ENCODE results near the gene TMEM272.
A peak's percentile ranks its signal among the peaks of the same experiment; 100 is the strongest.

Gene TMEM272

DNA sequence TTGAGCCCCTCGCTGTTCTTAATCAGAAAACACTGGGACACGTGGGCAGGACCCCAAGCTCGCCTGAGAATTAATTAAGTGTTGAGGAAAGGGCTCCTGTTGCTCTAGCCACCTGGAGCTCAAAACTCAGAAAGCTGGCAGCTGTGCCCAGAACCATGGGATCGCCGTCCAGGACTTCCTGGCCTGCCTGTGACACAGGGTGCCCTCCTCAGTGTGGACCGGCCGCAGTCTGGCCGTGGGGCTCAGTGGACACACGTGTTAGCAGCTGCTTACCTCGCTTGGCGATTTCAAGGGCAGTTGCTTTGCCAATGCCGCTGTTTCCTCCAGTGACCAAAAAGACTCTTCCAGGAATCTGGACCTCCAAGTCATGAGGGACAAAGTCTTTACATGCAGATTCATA lies 45.7 kb downstream of the TMEM272 start:
- DNase-seq (ENCODE audit: low spot score), result no peak
- TF ChIP-seq, protein P1, sequence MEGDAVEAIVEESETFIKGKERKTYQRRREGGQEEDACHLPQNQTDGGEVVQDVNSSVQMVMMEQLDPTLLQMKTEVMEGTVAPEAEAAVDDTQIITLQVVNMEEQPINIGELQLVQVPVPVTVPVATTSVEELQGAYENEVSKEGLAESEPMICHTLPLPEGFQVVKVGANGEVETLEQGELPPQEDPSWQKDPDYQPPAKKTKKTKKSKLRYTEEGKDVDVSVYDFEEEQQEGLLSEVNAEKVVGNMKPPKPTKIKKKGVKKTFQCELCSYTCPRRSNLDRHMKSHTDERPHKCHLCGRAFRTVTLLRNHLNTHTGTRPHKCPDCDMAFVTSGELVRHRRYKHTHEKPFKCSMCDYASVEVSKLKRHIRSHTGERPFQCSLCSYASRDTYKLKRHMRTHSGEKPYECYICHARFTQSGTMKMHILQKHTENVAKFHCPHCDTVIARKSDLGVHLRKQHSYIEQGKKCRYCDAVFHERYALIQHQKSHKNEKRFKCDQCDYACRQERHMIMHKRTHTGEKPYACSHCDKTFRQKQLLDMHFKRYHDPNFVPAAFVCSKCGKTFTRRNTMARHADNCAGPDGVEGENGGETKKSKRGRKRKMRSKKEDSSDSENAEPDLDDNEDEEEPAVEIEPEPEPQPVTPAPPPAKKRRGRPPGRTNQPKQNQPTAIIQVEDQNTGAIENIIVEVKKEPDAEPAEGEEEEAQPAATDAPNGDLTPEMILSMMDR (IDR thresholded peaks at IDR 0.05; ENCODE audit: borderline replicate concordance, control extremely low read depth, extremely low read depth, insufficient read depth, missing control alignments), result no peak
- in situ Hi-C loops (cut with MboI; ENCODE audit: low sequenced_read_pairs, unreplicated experiment), result loop anchor here (10.0 to 25.0 kb wide), 2 partner anchors 354 to 512 kb away; no protein-coding TSS in a partner anchor

- in situ Hi-C loops (cut with MboI; ENCODE audit: low sequenced_read_pairs, unreplicated experiment), result loop anchor here (10.0 to 25.0 kb wide), 2 partner anchors 353 to 511 kb away; no protein-coding TSS in a partner anchor
Observed at GRCh38 chr13:51797664-51798488, 47.1 kb downstream of the TMEM272 start.

GRCh38 chr13:51796546-51796945 lies 48.4 kb downstream of the TMEM272 start:
- DNase-seq (ENCODE audit: low spot score), result no peak
- in situ Hi-C loops (cut with MboI; ENCODE audit: low sequenced_read_pairs, unreplicated experiment), result loop anchor here (10.0 to 25.0 kb wide), 2 partner anchors 352 to 509 kb away; no protein-coding TSS in a partner anchor
- TF ChIP-seq, protein P1 (IDR thresholded peaks at IDR 0.05; ENCODE audit: borderline replicate concordance, control extremely low read depth, extremely low read depth, insufficient read depth, missing control alignments), result no peak

More at GRCh38 chr13:51797664-51798488, 47.1 kb downstream of the TMEM272 start:
- DNase-seq (ENCODE audit: low spot score), result peak; percentile 65
- TF ChIP-seq, protein P1 (IDR thresholded peaks at IDR 0.05; ENCODE audit: borderline replicate concordance, control extremely low read depth, extremely low read depth, insufficient read depth, missing control alignments), result peak; percentile 45

DNA sequence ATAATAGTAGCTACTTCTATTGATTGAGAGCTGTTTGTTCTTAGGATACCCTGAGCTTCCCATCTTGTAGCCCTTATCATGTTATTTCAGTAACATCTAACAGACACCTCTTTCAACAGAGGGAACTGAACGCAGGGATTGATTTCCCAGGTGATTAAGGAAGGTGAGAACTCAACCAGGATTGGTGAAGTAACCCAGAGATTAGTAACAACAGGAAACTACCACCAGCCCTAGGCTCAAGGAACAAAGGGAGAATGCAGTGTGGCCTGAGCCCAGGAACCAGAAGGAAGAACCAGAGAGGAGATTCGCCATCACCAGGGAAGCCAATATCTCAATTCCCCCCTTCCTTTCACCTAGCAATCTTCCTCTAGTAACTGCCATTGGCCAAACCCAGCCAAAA lies 49.6 kb downstream of the TMEM272 start:
- TF ChIP-seq, protein P1 (IDR thresholded peaks at IDR 0.05; ENCODE audit: borderline replicate concordance, control extremely low read depth, extremely low read depth, insufficient read depth, missing control alignments), result no peak
- in situ Hi-C loops (cut with MboI; ENCODE audit: low sequenced_read_pairs, unreplicated experiment), result loop anchor here (10.0 to 25.0 kb wide), 2 partner anchors 351 to 508 kb away; no protein-coding TSS in a partner anchor
- DNase-seq (ENCODE audit: low spot score), result no peak

- in situ Hi-C loops (cut with MboI; ENCODE audit: low sequenced_read_pairs, unreplicated experiment), result loop anchor here (10.0 to 25.0 kb wide), 2 partner anchors 350 to 508 kb away; no protein-coding TSS in a partner anchor
- TF ChIP-seq, protein P1 (IDR thresholded peaks at IDR 0.05; ENCODE audit: borderline replicate concordance, control extremely low read depth, extremely low read depth, insufficient read depth, missing control alignments), result no peak
- DNase-seq (ENCODE audit: low spot score), result no peak
Observed at GRCh38 chr13:51794964-51795363, 50.0 kb downstream of the TMEM272 start.

- DNase-seq (ENCODE audit: low spot score), result no peak
- TF ChIP-seq, protein P1 (IDR thresholded peaks at IDR 0.05; ENCODE audit: borderline replicate concordance, control extremely low read depth, extremely low read depth, insufficient read depth, missing control alignments), result no peak
- in situ Hi-C loops (cut with MboI; ENCODE audit: low sequenced_read_pairs, unreplicated experiment), result loop anchor here (10.0 to 25.0 kb wide), 2 partner anchors 349 to 506 kb away; no protein-coding TSS in a partner anchor
Observed at GRCh38 chr13:51793570-51794271, 51.3 kb downstream of the TMEM272 start.

Measured in GM13976 (cell line).